RWPE1 (cell line): Measurements from ENCODE around the gene ADAMTS9.

Experiments
- CTCF ChIA-PET: fragments of 350-600 bp; sonication (Branson Sonifier 250); formaldehyde crosslinking; extraction: SDS; loops from one replicate; lab custom pipeline; 2021; lab: Yijun Ruan, JAX
- POLR2A ChIA-PET: fragments of 400-600 bp; formaldehyde crosslinking; extraction: SDS; loops from one replicate; lab custom pipeline; 2020; ENCODE audit warnings: antibody characterized with exemption; ENCODE audit not compliant: low non-redundant PET; lab: Yijun Ruan, JAX
- DNase-seq: peaks from one replicate; pipeline ENCODE4 v3.0.0; 2012; ENCODE audit warnings: low spot score
- H3K27ac ChIP-seq: fragments of 450-650 bp; 2 replicates; pipeline ENCODE4 v1.5.1; 2017
- CTCF ChIP-seq: fragments of 450-650 bp; conservative IDR thresholded peaks from 2 replicates; pipeline ENCODE4 v1.5.1; 2017; ENCODE audit warnings: low read depth, mild to moderate bottlenecking

The ADAMTS9 gene

GRCh38 chr3:64467255-64467944 lies 220.4 kb downstream of the ADAMTS9 start:
- CTCF ChIA-PET, result no interaction called here

More at GRCh38 chr3:64467255-64467944, 220.4 kb downstream of the ADAMTS9 start:
- H3K27ac ChIP-seq, result no peak overlapping the region
- DNase-seq, result no peak
- POLR2A ChIA-PET, result no interaction called here
- no peak for TF ChIP-seq CTCF
